H9 (cell line): Measurements from ENCODE around the gene GFM1. TPM values are rescaled to one million over a fixed set of nuclear protein-coding genes. Genes with fewer than 3 reads are reported as not detected.

Experiments used
- DNase-seq: peaks from one replicate; pipeline ENCODE4 v3.0.0-alpha.2; 2017
- H2AFZ ChIP-seq: one replicate; pipeline ENCODE4 v1.6.1; 2013; ENCODE audit warnings: mild to moderate bottlenecking, low read length, control low read depth, moderate library complexity
- H2AK5ac ChIP-seq: 2 replicates; pipeline ENCODE4 v1.6.1; 2013; ENCODE audit warnings: low read length, control low read depth, mixed read lengths; ENCODE audit not compliant: insufficient read length
- H2BK120ac ChIP-seq: one replicate; pipeline ENCODE4 v1.6.1; 2013; ENCODE audit warnings: low read depth, mild to moderate bottlenecking, low read length, control low read depth, inconsistent platforms; ENCODE audit not compliant: poor library complexity, severe bottlenecking
- H2BK12ac ChIP-seq: 2 replicates; pipeline ENCODE4 v1.6.1; 2013; ENCODE audit warnings: low read length, control low read depth, mixed read lengths, low read depth; ENCODE audit not compliant: insufficient read length
- H2BK15ac ChIP-seq: 2 replicates; pipeline ENCODE4 v1.6.1; 2013; ENCODE audit warnings: low read depth, low read length, control low read depth
- H2BK20ac ChIP-seq: one replicate; pipeline ENCODE4 v1.6.1; 2013; ENCODE audit warnings: low read depth, mild to moderate bottlenecking, low read length, control low read depth, inconsistent platforms; ENCODE audit not compliant: poor library complexity, severe bottlenecking
- H2BK5ac ChIP-seq: 2 replicates; pipeline ENCODE4 v1.6.1; 2013; ENCODE audit warnings: low read length, control low read depth, mixed read lengths; ENCODE audit not compliant: insufficient read length
- H3K14ac ChIP-seq: 2 replicates; pipeline ENCODE4 v1.6.1; 2013; ENCODE audit warnings: low read length, control low read depth; ENCODE audit not compliant: insufficient read depth
- H3K18ac ChIP-seq: 2 replicates; pipeline ENCODE4 v1.6.1; 2013; ENCODE audit warnings: low read depth, mild to moderate bottlenecking, mixed read lengths, low read length, control low read depth; ENCODE audit not compliant: insufficient read length
- H3K23ac ChIP-seq: 2 replicates; pipeline ENCODE4 v1.6.1; 2013; ENCODE audit warnings: low read length, control low read depth, mixed read lengths, low read depth; ENCODE audit not compliant: insufficient read length
- H3K23me2 ChIP-seq: 2 replicates; pipeline ENCODE4 v1.6.1; 2013; ENCODE audit warnings: low read depth, mild to moderate bottlenecking, mixed read lengths, low read length, control low read depth; ENCODE audit not compliant: insufficient read length, poor library complexity, severe bottlenecking
- H3K27ac ChIP-seq: 2 replicates; pipeline ENCODE4 v1.5.1; 2013; ENCODE audit warnings: low read length, control low read depth, mixed read lengths, low read depth; ENCODE audit not compliant: insufficient read length
- H3K27me3 ChIP-seq: 2 replicates; pipeline ENCODE4 v1.6.1; 2013; ENCODE audit warnings: low read length, control low read depth, inconsistent platforms; ENCODE audit not compliant: insufficient read depth
- H3K4ac ChIP-seq: 2 replicates; pipeline ENCODE4 v1.6.1; 2013; ENCODE audit warnings: low read depth, mild to moderate bottlenecking, control low read depth, inconsistent platforms, low read length, moderate library complexity
- H3K4me1 ChIP-seq: 2 replicates; pipeline ENCODE4 v1.6.1; 2013; ENCODE audit warnings: low read length, control low read depth, inconsistent platforms; ENCODE audit not compliant: insufficient read depth
- H3K4me2 ChIP-seq: 2 replicates; pipeline ENCODE4 v1.6.1; 2013; ENCODE audit warnings: low read length, control low read depth, mixed read lengths; ENCODE audit not compliant: insufficient read length, insufficient read depth
- H3K56ac ChIP-seq: 2 replicates; pipeline ENCODE4 v1.6.1; 2013; ENCODE audit warnings: low read depth, mild to moderate bottlenecking, mixed read lengths, low read length, control low read depth; ENCODE audit not compliant: insufficient read length
- H3K79me1 ChIP-seq: 2 replicates; pipeline ENCODE4 v1.6.1; 2013; ENCODE audit warnings: low read depth, mild to moderate bottlenecking, moderate library complexity, low read length, control low read depth, inconsistent platforms; ENCODE audit not compliant: insufficient read depth, poor library complexity, severe bottlenecking
- H3K79me2 ChIP-seq: 2 replicates; pipeline ENCODE4 v1.6.1; 2013; ENCODE audit warnings: low read length, control low read depth, inconsistent platforms; ENCODE audit not compliant: insufficient read depth
- H3K9ac ChIP-seq: 2 replicates; pipeline ENCODE4 v1.6.1; 2013; ENCODE audit warnings: low read length, control low read depth, mixed read lengths; ENCODE audit not compliant: insufficient read length; ENCODE audit errors: extremely low read depth
- H3K9me3 ChIP-seq: one replicate; pipeline ENCODE4 v1.6.1; 2013; ENCODE audit warnings: low read depth, low read length, inconsistent platforms; ENCODE audit not compliant: control insufficient read depth
- H3T11ph ChIP-seq: one replicate; pipeline ENCODE4 v1.6.1; 2013; ENCODE audit warnings: mild to moderate bottlenecking, low read length, control low read depth, inconsistent platforms
- H4K20me1 ChIP-seq: one replicate; pipeline ENCODE4 v1.6.1; 2013; ENCODE audit not compliant: control insufficient read depth, insufficient read length, insufficient read depth
- H4K5ac ChIP-seq: 2 replicates; pipeline ENCODE4 v1.6.1; 2013; ENCODE audit warnings: low read depth, mild to moderate bottlenecking, mixed read lengths, low read length, control low read depth; ENCODE audit not compliant: insufficient read length
- H4K8ac ChIP-seq: replicated peaks from 2 replicates; pipeline ENCODE4 v1.6.1; 2013; ENCODE audit warnings: low read length, control low read depth, mixed read lengths, low read depth; ENCODE audit not compliant: insufficient read length
- H4K91ac ChIP-seq: 2 replicates; pipeline ENCODE4 v1.6.1; 2013; ENCODE audit warnings: low read depth, mild to moderate bottlenecking, moderate library complexity, mixed read lengths, low read length, control low read depth; ENCODE audit not compliant: insufficient read length
- H3K27ac Mint-ChIP-seq, 3 experiments: 2 replicates in 2 of 3; 3 replicates in 1 of 3; pipeline ENCODE4 v1.8.0; 2020 to 2021; ENCODE audit warnings: mixed read lengths in 3 of 3, mild to moderate bottlenecking in 1 of 3, moderate library complexity in 1 of 3
- H3K27me3 Mint-ChIP-seq: 2 replicates; pipeline ENCODE4 v1.8.0; 2021; ENCODE audit warnings: low read depth, mild to moderate bottlenecking, moderate library complexity, mixed read lengths
- H3K36me3 Mint-ChIP-seq, 3 experiments: 2 replicates in 2 of 3; 3 replicates in 1 of 3; pipeline ENCODE4 v1.8.0; 2020 to 2021; ENCODE audit warnings: low read depth in 3 of 3, mixed read lengths in 3 of 3; ENCODE audit not compliant: insufficient read depth in 1 of 3
- H3K4me1 Mint-ChIP-seq, 2 experiments: 2 replicates each; pipeline ENCODE4 v1.8.0; 2020; ENCODE audit warnings: mixed read lengths in 2 of 2
- H3K4me3 Mint-ChIP-seq, 2 experiments: 2 replicates in 1 of 2; 3 replicates in 1 of 2; pipeline ENCODE4 v1.8.0; 2020 to 2021; ENCODE audit warnings: mild to moderate bottlenecking in 2 of 2, mixed read lengths in 2 of 2, moderate library complexity in 1 of 2
- H3K9me3 Mint-ChIP-seq, 2 experiments: 2 replicates in 1 of 2; 3 replicates in 1 of 2; pipeline ENCODE4 v1.8.0; 2020; ENCODE audit warnings: mild to moderate bottlenecking in 2 of 2, mixed read lengths in 2 of 2, moderate library complexity in 1 of 2
- CTCF ChIP-seq: fragments of 200-600 bp; sonication (generic); conservative IDR thresholded peaks from 3 replicates; pipeline ENCODE4 v1.8.0; 2021; ENCODE audit warnings: antibody characterized with exemption, mild to moderate bottlenecking
- total RNA-seq: library from RNA; stranded (reverse); gene quantifications from 2 replicates; pipeline ENCODE4 v1.2.1, GENCODE V29; 2021

GFM1 gene
- total RNA-seq, 1 experiment from 2014 or later: 47.1 TPM

- H3K18ac ChIP-seq: no peak overlapping the region
- H3K27ac ChIP-seq: no peak overlapping the region
- H4K91ac ChIP-seq: no peak overlapping the region
- H2BK120ac ChIP-seq: no peak overlapping the region
- no peak overlapping the region for H2AK5ac ChIP-seq
- H3K27me3 ChIP-seq: no peaks in the 10 kb centered on the region; the same call in 1 of the 2 replicates
- no peak overlapping the region for H4K5ac ChIP-seq
- Mint-ChIP-seq H3K36me3 (peaks cover 0 to under 1% (median 0%) of the 10 kb centered on the region in 3 experiments; a peak in 2 of 7 replicates), H3K4me1 (peaks cover 8 to 17% of the 10 kb centered on the region in 2 experiments), H3K4me3 (no peak overlapping the region), H3K27ac (no peak overlapping the region), H3K27me3 (peaks cover 24% of the 10 kb centered on the region), H3K9me3 (no peaks in the 10 kb centered on the region; a peak in 1 of 5 replicates)
- no peak overlapping the region for H3K14ac ChIP-seq
- no peak overlapping the region for H4K8ac ChIP-seq
- no peak for TF ChIP-seq CTCF
- no peak overlapping the region for H3K9ac ChIP-seq
- H3K4ac ChIP-seq: no peak overlapping the region
- no peak overlapping the region for H2BK15ac ChIP-seq
- H4K20me1 ChIP-seq: no peaks in the 10 kb centered on the region
- peaks cover 17% of the 10 kb centered on the region for H3K23me2 ChIP-seq
- H2BK5ac ChIP-seq: no peak overlapping the region
- H2BK20ac ChIP-seq: no peak overlapping the region
- H3K4me1 ChIP-seq: no peaks in the 10 kb centered on the region; the same call in 1 of the 2 replicates
- H2AFZ ChIP-seq: no peak overlapping the region
- H3K79me2 ChIP-seq: no peaks in the 10 kb centered on the region
- H3K23ac ChIP-seq: no peak overlapping the region
- H3K4me2 ChIP-seq: no peak overlapping the region
- no peaks in the 10 kb centered on the region for H3K79me1 ChIP-seq
- no peaks in the 10 kb centered on the region for H3K9me3 ChIP-seq
- H3K56ac ChIP-seq: no peak overlapping the region
- no peak for DNase-seq
- no peak overlapping the region for H3T11ph ChIP-seq
- no peak overlapping the region for H2BK12ac ChIP-seq
These were observed 84.5 kb downstream of the GFM1 start for GRCh38 chr3:158728851-158729250.
